GM13976 (cell line): ENCODE data around the gene SENP1.
"Not testable (repeated sequence)": the region's sequence is repeated elsewhere in the genome, so short reads cannot be mapped to it uniquely, and the experiment has no call there.

Source experiments
- DNase-seq: peaks from one replicate; pipeline ENCODE4 v3.0.0; 2012; ENCODE audit warnings: low spot score
- in situ Hi-C: fragments of 300-500 bp; cut with MboI; formaldehyde crosslinking; loops from one replicate; pipeline ENCODE4 v1.12.0; 2022; ENCODE audit warnings: low sequenced_read_pairs, mixed read lengths, inconsistent platforms; ENCODE audit not compliant: unreplicated experiment
- TF ChIP-seq, protein P1 (sequence below): IDR thresholded peaks from 2 replicates; pipeline ENCODE4 v1.5.1; 2012; ENCODE audit warnings: borderline replicate concordance, mild to moderate bottlenecking; ENCODE audit not compliant: insufficient read depth; ENCODE audit errors: extremely low read depth, missing control alignments, control extremely low read depth

The SENP1 gene

GRCh38 chr12:48132826-48133225 is 26.9 kb upstream of the SENP1 start:
- TF ChIP-seq, protein P1, sequence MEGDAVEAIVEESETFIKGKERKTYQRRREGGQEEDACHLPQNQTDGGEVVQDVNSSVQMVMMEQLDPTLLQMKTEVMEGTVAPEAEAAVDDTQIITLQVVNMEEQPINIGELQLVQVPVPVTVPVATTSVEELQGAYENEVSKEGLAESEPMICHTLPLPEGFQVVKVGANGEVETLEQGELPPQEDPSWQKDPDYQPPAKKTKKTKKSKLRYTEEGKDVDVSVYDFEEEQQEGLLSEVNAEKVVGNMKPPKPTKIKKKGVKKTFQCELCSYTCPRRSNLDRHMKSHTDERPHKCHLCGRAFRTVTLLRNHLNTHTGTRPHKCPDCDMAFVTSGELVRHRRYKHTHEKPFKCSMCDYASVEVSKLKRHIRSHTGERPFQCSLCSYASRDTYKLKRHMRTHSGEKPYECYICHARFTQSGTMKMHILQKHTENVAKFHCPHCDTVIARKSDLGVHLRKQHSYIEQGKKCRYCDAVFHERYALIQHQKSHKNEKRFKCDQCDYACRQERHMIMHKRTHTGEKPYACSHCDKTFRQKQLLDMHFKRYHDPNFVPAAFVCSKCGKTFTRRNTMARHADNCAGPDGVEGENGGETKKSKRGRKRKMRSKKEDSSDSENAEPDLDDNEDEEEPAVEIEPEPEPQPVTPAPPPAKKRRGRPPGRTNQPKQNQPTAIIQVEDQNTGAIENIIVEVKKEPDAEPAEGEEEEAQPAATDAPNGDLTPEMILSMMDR, result no peak
- in situ Hi-C loops, result no loop called here

GRCh38 chr12:48131517-48131916 is 25.6 kb upstream of the SENP1 start:
- in situ Hi-C loops, result no loop called here
- DNase-seq, result no peak
- TF ChIP-seq, protein P1, result no peak

More at GRCh38 chr12:48132826-48133225, 26.9 kb upstream of the SENP1 start:
- no peak for DNase-seq

- TF ChIP-seq, protein P1, result no peak
- no peak for DNase-seq
- in situ Hi-C loops, result no loop called here
Measured at GRCh38 chr12:48129376-48129775, 23.5 kb upstream of the SENP1 start.

DNA sequence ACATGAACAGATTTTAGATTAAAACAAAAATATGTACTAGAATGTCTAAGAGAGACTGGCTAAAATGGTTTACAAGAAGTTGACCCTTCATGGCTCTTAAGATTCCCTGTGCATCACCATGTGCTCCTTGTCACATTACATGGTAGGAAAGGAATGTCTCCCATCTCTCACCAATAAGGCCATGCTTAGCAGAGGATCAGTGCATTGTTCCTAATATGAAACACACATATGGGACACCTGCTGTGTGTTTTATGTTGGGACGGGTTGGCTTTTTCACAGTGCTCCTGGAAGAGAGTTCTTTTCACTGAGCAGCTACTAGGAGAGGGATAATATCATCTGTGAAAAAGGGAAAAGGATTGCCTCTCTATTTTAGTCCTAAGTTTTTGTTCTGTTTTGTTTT is 22.9 kb upstream of the SENP1 start:
- DNase-seq, result no peak
- in situ Hi-C loops, result no loop called here
- TF ChIP-seq, protein P1, result no peak

DNA sequence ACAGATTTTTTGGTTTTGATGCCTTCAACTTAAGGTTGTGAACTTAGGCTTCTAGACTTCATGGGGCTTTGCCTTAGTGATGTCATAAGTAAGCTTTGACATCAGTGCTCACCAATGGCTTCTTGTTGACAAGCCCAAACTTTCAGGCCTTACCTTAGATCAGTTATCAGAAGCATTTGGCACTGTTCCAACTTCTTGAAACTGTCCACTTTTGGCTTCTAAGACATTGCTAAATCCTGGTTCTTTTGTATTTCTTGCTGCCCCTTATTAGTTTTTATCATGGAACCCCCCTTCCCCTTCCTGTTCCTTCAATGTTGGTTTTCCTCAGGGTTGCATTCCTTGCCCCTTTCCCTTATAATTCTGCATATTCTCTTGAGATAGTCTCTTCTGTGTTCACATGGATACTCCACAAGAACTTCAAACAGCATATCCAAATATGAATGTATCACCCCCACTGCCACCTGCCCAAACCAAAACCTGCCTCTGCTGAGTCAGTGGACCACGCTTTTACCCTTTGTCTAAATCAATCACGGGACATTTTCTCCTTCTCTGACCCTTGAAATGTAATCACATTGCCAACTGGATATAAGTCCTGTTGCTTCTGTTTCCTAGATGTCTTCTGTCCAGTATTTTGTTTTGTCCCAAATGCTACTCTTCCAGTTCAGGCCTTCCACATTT is 21.2 kb upstream of the SENP1 start:
- in situ Hi-C loops, result no loop called here
- no peak for DNase-seq
- TF ChIP-seq, protein P1, result no peak

GRCh38 chr12:48125985-48126384 is 20.1 kb upstream of the SENP1 start:
- in situ Hi-C loops, result no loop called here
- no peak for DNase-seq
- TF ChIP-seq, protein P1, result no peak

GRCh38 chr12:48125542-48125941 is 19.7 kb upstream of the SENP1 start:
- DNase-seq, in situ Hi-C loops: not testable (repeated sequence)
